Natural killer cell treated with Interleukin-12 subunit alpha and Interleukin-12 subunit beta and Interleukin-15 and Interleukin-18, amount 100 ng/mL, for 72 hours (primary cell): ENCODE data around the gene JAK3. TPM values are rescaled to one million over a fixed set of nuclear protein-coding genes. Genes with fewer than 3 reads are reported as not detected.
A peak's percentile ranks its signal among the peaks of the same experiment; 100 is the strongest.

Experiments
- ATAC-seq, 2 donors: fragments of 150-1000 bp; cut with Tn5 transposase in 1 of 2; sonication (Bioruptor Pico), chemical (Tn5 transposase) in 1 of 2; 2 replicates each; pipeline ENCODE4 v1.10.0; 2021
- DNase-seq: peaks from one replicate; pipeline ENCODE4 v3.0.0; 2022; ENCODE audit warnings: low spot score
- H3K27ac Mint-ChIP-seq, 2 donors: 1 replicate in 1 of 2; 2 replicates in 1 of 2; pipeline ENCODE4 v1.8.0; 2022; ENCODE audit warnings: mixed read lengths in 2 of 2, mild to moderate bottlenecking in 1 of 2, moderate library complexity in 1 of 2
- H3K27me3 Mint-ChIP-seq, 2 donors: 1 replicate in 1 of 2; 2 replicates in 1 of 2; pipeline ENCODE4 v1.8.0; 2022; ENCODE audit warnings: mixed read lengths in 2 of 2
- H3K36me3 Mint-ChIP-seq: one replicate; pipeline ENCODE4 v1.8.0; 2022; ENCODE audit warnings: mixed read lengths
- H3K4me1 Mint-ChIP-seq, 2 donors: 1 replicate in 1 of 2; 2 replicates in 1 of 2; pipeline ENCODE4 v1.8.0; 2022; ENCODE audit warnings: low read depth in 2 of 2, mixed read lengths in 2 of 2, mild to moderate bottlenecking in 1 of 2
- H3K4me3 Mint-ChIP-seq: one replicate; pipeline ENCODE4 v1.8.0; 2022; ENCODE audit warnings: mixed read lengths
- H3K9me3 Mint-ChIP-seq: 2 replicates; pipeline ENCODE4 v1.8.0; 2022; ENCODE audit warnings: mixed read lengths
- total RNA-seq, 2 donors: library from RNA; stranded (reverse); gene quantifications; one replicate each; pipeline ENCODE4 v1.2.3, GENCODE V29; 2022

The JAK3 gene
- total RNA-seq, 2 donors from 2014 or later: 184 to 195 TPM

DNA sequence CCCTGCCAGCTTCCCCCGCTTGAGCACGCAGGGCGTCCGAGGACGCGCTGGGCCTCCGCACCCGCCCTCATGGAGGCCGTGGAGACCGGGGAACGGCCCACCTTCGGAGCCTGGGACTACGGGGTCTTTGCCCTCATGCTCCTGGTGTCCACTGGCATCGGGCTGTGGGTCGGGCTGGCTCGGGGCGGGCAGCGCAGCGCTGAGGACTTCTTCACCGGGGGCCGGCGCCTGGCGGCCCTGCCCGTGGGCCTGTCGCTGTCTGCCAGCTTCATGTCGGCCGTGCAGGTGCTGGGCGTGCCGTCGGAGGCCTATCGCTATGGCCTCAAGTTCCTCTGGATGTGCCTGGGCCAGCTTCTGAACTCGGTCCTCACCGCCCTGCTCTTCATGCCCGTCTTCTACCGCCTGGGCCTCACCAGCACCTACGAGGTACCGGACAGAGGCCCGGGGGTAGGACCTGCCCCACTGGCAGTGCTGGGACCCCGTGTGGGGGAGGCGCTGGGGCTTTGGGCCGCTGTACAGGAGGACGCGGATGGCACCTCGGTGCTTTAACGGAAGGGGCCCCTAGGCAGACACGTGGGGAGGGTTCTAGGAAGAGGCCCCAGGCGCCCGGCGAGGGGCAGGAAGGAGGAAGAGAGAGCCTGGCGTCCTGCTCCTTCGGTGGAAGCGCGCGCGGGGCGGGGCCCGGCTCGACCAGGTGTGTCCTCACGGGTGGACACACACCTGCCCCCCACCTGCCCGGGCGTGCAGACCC is 24.6 kb upstream of the JAK3 start:
- Mint-ChIP-seq H3K4me3 (peak overlapping the region; percentile 65), H3K27me3 (peaks cover 0 to 4% of the 10 kb centered on the region in 2 donors), H3K27ac (no peak overlapping the region), H3K4me1 (peaks cover 0 to 6% of the 10 kb centered on the region in 2 donors), H3K36me3 (no peaks in the 10 kb centered on the region), H3K9me3 (no peaks in the 10 kb centered on the region)
- DNase-seq: no peak
- peak; percentile 61 to 63 for ATAC-seq

DNA sequence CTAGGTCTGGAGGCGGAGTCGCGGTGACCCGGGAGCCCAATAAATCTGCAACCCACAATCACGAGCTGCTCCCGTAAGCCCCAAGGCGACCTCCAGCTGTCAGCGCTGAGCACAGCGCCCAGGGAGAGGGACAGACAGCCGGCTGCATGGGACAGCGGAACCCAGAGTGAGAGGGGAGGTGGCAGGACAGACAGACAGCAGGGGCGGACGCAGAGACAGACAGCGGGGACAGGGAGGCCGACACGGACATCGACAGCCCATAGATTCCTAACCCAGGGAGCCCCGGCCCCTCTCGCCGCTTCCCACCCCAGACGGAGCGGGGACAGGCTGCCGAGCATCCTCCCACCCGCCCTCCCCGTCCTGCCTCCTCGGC is 24.1 kb upstream of the JAK3 start, which contains the start of gene SLC5A5:
Gene SLC5A5 (plus strand): TSS at position 68 of the 373 bp plus-strand sequence. CDS start 375 bp downstream, outside the sequence.
- no peaks in the 10 kb centered on the region for H3K9me3 Mint-ChIP-seq
- no peaks in the 10 kb centered on the region for H3K36me3 Mint-ChIP-seq
- ATAC-seq: peak; percentile 17 to 36
- H3K4me3 Mint-ChIP-seq: peak within 1 kb of the TSS; percentile 65
- no peak within 1 kb of the TSS for H3K27ac Mint-ChIP-seq
- H3K27me3 Mint-ChIP-seq: peaks cover 0 to 4% of the 10 kb centered on the region in 2 donors
- peaks cover 0 to 6% of the 10 kb centered on the region in 2 donors for H3K4me1 Mint-ChIP-seq
- no peak for DNase-seq

DNA sequence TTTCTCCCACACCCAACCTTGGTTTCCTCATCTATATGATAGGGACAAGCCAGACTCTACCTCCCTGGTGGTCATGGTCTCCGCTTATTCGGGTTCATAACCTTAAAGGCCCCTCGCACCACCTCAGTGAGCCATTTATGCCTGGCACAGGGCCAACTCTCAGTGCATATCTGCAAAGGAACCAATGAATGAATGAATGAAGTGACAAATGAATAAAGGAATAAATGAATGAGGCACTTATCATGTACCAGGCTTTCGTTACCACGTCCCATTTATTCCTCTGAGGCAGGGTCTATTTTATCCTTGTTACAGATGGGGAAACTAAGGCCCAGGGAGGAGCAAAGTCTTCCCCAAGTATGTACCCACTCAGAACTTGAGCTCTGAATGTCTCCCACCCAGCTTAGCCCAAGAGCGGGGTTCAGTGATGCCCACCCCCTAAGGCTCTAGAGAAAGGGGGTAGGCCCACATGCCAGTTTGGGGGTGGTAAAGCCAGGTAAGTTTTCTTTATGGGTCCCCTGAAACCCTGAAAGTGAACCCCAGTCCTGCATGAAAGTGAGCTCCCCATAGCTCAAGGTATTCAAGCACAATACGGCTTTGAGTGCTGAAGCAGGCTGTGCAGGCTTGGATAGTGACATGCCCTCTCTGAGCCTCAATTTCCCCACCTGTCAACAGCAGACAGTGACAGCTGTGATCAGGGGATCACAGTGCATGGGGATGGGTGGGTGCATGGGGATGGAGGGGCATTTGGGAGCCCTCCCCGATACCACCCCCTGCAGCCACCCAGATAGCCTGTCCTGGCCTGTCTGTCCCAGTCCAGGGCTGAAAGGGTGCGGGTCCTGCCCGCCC is 23.5 kb upstream of the JAK3 start:
- H3K36me3 Mint-ChIP-seq: no peaks in the 10 kb centered on the region
- ATAC-seq (no peak), DNase-seq (no peak)
- H3K27me3 Mint-ChIP-seq: peaks cover 0 to 4% of the 10 kb centered on the region in 2 donors
- H3K9me3 Mint-ChIP-seq: no peaks in the 10 kb centered on the region
- peak overlapping the region; percentile 65 for H3K4me3 Mint-ChIP-seq
- H3K4me1 Mint-ChIP-seq: peaks cover 0 to 7% of the 10 kb centered on the region in 2 donors
- no peak overlapping the region for H3K27ac Mint-ChIP-seq

DNA sequence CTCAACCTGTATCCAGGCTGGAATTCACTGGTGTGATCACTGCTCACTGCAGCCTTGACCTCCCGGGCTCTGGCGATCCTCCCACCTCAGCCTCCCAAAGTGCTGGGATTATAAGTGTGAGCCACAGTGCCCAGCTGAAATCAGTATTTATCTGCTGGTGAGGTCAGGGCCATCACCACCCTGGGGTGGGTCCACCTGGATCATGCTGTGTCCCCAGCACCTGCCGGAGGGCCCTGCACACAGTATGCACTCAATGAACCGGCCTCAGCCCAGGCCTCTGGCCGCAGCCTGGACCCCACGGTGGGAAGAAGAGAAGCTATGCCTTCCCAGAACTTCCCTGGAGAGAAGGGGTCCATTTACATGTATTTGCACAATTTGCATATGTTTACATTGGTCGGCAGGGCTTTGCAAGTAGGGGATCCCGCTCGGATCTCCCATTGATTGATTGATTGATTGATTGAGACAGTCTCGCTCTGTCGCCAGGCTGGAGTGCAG is 21.4 kb upstream of the JAK3 start:
- Mint-ChIP-seq H3K4me1 (peaks cover 0 to 8% of the 10 kb centered on the region in 2 donors), H3K27me3 (peaks cover 0 to 2% of the 10 kb centered on the region in 2 donors), H3K4me3 (no peak overlapping the region), H3K27ac (peak overlapping the region in 1 of 2 donors; percentile 43), H3K9me3 (no peaks in the 10 kb centered on the region), H3K36me3 (no peaks in the 10 kb centered on the region)
- ATAC-seq (no peak), DNase-seq (no peak)

DNA sequence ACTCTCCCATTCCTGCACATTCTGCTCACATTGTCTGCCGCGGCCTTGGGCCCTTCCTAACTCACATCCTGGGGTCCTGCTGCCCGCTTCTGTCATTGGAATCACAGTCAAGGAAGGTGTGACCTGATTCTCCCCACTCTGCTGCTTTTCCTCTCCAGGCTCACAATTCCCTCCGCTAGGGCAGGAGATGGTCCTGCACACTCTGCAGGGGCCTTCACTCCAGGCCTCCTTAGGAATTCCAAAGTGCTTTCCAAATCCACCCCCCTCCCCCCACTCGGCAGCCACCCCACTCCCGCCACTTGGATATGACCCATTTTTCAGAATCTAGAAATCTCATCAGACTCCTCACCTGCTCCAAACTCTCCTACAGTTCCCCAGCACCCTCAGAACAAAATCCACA is 20.9 kb upstream of the JAK3 start:
- peaks cover 0 to 8% of the 10 kb centered on the region in 2 donors for H3K4me1 Mint-ChIP-seq
- no peak for ATAC-seq
- H3K36me3 Mint-ChIP-seq: no peaks in the 10 kb centered on the region
- H3K27me3 Mint-ChIP-seq: peaks cover 0 to 2% of the 10 kb centered on the region in 2 donors
- H3K9me3 Mint-ChIP-seq: no peaks in the 10 kb centered on the region
- H3K27ac Mint-ChIP-seq: peak overlapping the region in 1 of 2 donors; percentile 43
- no peak overlapping the region for H3K4me3 Mint-ChIP-seq
- DNase-seq: no peak

DNA sequence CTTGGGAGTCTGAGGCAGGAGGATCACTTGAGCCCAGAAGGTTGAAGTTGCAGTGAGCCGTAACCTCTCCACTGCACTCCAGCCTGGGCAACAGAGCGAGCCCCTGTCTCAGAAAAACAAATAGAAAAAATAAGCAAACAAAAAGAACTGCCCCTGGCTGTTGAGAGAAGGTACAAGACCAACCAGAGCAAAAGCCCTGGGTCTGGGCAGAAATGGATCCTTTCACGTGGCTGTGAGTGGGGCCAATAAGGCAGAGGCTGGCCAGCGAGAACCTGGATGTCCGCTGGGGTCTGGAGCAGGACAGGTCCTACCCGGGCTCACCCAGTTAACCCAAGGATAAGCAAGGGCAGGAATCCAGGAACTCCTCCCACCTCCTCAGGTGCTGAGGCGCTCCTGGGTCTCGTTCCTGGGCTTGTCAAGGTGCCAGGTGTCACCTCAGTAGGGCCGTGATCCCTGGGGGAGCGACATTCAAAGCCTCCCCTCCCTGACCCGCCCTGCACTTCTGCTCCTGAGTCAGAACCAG is 19.2 kb upstream of the JAK3 start:
- ATAC-seq: peak in 1 of 2 donors; percentile 2
- Mint-ChIP-seq H3K27me3 (peaks cover 0 to 2% of the 10 kb centered on the region in 2 donors), H3K36me3 (no peaks in the 10 kb centered on the region)

DNA sequence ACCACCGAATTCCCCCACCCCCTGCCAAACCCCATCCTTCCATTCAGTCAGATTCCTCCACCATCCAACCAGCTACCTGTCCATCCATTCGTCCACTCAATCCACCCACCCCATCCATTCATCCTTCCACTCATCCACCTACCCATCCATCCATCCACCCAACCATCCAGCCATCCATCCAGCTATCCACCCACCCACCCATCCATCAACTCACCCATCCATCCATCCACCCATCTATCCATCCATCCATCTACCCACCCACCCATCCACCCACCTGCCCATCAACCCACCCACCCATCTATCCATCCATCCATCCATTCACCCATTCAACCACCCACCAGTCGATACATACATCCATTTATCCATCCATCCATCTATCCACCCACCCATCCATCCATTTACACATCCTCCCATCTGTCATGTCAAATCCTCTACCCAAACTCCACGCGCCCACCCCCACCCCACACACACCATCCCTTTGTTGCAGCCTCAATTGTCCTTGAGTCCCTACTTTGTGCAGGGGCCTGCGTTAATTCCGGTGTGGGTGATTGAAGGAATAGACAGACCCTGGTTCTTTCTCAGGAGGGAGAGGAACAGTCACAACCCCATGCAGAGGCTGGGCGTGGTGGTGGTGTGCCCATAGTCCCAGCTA is 18.7 kb upstream of the JAK3 start:
- Mint-ChIP-seq H3K4me3 (peak overlapping the region; percentile 10), H3K9me3 (no peaks in the 10 kb centered on the region), H3K27me3 (peaks cover 0 to 2% of the 10 kb centered on the region in 2 donors), H3K27ac (peak overlapping the region in 1 of 2 donors; percentile 28), H3K36me3 (no peaks in the 10 kb centered on the region), H3K4me1 (peaks cover 1 to 5% of the 10 kb centered on the region in 2 donors)
- ATAC-seq: peak in 1 of 2 donors; percentile 2
- DNase-seq: no peak

More for the DNA sequence above, 19.2 kb upstream of the JAK3 start:
- DNase-seq: no peak
- Mint-ChIP-seq H3K4me1 (peaks cover 0 to 7% of the 10 kb centered on the region in 2 donors), H3K9me3 (no peaks in the 10 kb centered on the region), H3K4me3 (no peak overlapping the region), H3K27ac (peak overlapping the region in 1 of 2 donors; percentile 28)

DNA sequence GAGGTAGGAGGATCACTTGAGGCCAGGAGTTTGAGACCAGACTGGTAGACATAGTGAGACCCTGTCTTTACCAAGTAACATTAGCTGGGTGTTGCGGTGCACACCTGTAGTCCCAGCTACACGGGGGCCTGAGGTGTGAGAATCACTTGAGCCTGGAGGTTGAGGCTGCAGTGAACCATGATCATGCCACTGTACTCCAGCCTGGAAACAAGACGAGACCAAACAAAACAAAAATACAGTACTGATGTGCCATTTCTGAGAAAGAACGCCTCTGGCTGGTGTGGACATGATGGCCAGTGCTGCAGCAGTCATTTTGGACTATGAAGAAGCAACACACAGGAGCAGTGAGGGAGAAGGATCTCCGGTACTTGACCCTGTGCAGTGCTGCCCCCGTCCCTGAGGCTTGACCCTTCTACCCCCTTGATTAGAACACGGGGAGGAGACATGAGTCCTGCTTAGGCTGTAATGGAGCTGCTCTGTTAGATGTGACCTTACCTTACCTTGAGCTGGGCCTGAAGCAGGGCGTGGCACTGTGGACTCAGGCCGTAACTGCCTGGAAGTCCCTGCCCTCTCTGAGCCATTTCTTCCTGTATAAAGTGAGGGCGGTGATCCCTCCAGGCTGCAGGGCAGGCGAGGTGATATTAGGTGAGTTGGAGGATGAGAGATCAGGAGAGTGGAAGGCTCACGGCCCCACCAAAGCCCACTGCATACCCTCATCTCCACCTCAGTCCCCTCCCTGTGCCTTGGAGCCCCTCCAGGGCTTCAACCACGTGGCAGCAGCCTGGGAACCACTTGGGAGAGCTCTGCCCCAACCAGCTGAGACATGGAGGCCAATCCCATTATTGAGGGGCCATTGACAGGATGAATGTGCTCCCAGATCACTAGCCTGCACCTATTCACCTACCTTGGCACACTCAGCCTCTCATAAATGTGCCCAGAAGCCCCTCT is 17.9 kb upstream of the JAK3 start:
- Mint-ChIP-seq H3K36me3 (peaks cover 2% of the 10 kb centered on the region), H3K9me3 (no peaks in the 10 kb centered on the region), H3K27me3 (no peaks in the 10 kb centered on the region), H3K27ac (peak overlapping the region in 1 of 2 donors; percentile 28), H3K4me1 (peaks cover 9 to 12% of the 10 kb centered on the region in 2 donors), H3K4me3 (peak overlapping the region; percentile 10)
- peak; percentile 21 to 27 for ATAC-seq
- DNase-seq: no peak

DNA sequence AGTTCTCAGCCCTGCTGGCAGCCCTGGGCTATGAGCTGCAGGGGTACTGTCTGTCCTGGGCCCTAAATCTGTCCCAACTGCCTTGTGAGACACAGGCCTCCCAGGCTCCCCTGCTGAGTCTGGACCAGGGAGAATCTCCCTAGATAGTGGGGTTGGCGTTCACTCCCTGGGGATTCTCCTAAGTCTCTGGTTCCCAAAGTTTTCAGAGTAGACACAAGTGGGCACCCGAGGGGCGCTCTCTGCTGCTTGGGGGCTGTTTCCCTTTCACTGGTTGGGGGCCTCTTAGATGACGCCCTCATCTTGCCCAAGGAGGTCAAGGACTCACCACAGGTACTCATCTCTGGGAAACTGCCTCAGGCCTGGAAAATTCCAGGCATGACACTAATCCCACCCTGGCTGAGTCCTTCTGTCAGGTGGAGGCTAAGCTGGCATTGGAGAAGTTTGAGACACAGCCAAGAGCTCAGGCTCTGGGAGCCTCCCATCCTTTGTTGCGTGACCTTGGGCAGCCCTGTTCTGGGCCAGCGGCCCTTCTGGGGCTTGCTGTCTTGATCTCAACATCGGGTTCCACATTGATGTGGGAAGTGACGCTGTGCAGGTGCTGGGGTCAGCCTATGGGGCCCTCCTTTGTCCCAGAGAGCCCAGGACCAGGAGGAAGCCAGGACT is 15.9 kb upstream of the JAK3 start:
- no peaks in the 10 kb centered on the region for H3K9me3 Mint-ChIP-seq
- no peak overlapping the region for H3K4me3 Mint-ChIP-seq
- H3K27ac Mint-ChIP-seq: peak overlapping the region in 1 of 2 donors; percentile 18
- H3K27me3 Mint-ChIP-seq: no peaks in the 10 kb centered on the region
- no peak for DNase-seq
- ATAC-seq: no peak
- H3K36me3 Mint-ChIP-seq: peaks cover 12% of the 10 kb centered on the region
- H3K4me1 Mint-ChIP-seq: peaks cover 21 to 26% of the 10 kb centered on the region in 2 donors

DNA sequence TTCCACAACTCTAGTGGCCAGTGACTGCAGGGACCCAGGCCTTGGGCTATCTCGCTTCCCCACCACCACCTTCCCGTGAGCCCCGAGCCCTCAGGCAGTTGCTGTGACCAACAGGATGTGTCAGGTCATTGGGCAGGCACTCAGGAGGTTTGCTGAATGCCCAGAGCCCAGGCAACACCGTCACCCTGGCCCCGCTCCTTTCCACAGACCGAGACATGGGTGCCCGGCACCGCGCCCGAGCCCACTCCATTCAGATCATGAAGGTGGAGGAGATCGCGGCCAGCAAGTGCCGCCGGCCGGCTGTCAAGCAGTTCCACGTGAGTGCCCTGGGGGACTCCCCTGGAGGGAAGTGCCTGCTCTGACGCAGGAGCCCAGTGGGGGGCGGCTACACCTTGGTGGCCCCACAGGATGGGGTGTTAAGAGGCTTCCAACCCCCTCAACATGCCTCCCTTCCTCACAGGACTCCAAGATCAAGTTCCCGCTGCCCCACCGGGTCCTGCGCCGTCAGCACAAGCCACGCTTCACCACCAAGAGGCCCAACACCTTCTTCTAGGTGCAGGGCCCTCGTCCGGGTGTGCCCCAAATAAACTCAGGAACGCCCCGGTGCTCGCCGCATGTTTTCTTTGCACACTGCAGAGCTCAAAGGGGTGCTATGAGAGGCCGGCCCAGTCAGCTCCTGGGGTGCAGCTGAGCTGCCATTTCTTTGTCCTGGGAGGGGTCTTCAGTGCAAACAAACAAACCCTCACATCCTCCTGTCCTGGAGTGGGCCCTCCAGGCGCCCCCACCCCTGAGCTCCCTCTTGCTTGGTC is 15.1 kb upstream of the JAK3 start:
- Mint-ChIP-seq H3K36me3 (peaks cover 12% of the 10 kb centered on the region), H3K27me3 (no peaks in the 10 kb centered on the region), H3K9me3 (no peaks in the 10 kb centered on the region), H3K4me3 (peak overlapping the region; percentile 50), H3K4me1 (peaks cover 21 to 26% of the 10 kb centered on the region in 2 donors), H3K27ac (peak overlapping the region; percentile 18 to 23)
- ATAC-seq (no peak), DNase-seq (no peak)

DNA sequence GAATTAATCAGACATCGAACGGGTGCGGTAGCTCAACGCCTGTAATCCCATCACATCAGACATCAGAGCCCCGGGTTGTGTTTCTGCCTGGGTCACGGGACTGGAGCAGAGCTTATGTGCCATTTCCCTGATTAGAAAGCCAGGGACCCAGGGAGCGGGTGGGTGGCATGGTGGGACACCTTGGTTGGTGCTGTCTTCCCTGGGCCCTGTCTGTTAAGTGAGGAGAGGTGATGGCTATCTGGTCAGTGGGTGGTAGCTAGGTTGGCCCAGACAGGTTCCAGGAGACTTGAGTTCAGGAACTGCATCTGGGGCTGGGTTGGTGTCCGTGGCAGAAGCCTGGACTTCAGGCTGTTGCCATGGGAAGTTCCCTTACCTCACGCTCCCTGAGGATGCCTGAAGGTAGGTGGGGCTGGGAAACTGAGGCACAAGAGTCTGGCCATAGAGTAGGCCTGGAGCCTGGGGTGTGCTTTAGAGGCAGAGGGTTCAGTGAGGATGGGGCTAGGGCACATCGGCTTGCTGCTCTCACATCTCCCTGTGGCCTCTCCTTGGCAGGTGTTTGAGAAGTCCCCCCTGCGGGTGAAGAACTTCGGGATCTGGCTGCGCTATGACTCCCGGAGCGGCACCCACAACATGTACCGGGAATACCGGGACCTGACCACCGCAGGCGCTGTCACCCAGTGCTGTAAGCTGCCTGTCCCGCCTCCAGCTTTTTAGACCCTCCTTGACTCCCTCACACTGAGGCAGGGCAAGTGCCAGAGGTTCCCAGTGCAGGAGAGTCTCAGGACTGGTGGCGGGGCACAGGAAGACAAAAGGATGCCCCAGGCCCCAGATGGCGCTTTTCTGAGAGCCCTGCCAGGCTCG is 14.0 kb upstream of the JAK3 start:
- Mint-ChIP-seq H3K4me3 (peak overlapping the region; percentile 91), H3K27ac (peak overlapping the region; percentile 72 to 85), H3K27me3 (no peaks in the 10 kb centered on the region), H3K36me3 (peaks cover 12% of the 10 kb centered on the region), H3K9me3 (no peaks in the 10 kb centered on the region), H3K4me1 (peaks cover 21 to 26% of the 10 kb centered on the region in 2 donors)
- ATAC-seq (no peak), DNase-seq (no peak)
